Sigmoid colon (tissue), 4 donors: Measurements from ENCODE around the gene ABHD2.

Experiments
- CTCF ChIP-seq, 4 experiments: fragments of 450-650 bp in 3 of 4; fragments of 200-600 bp in 1 of 4; IDR thresholded peaks; one replicate each; pipeline ENCODE4 v1.5.1; 2016 to 2019; ENCODE audit warnings: antibody characterized with exemption in 4 of 4, mild to moderate bottlenecking in 3 of 4, moderate library complexity in 2 of 4
- EP300 ChIP-seq, 4 donors: sonication (generic); formaldehyde crosslinking; IDR thresholded peaks; one replicate each; pipeline ENCODE4 v1.6.1; 2017; ENCODE audit warnings: antibody characterized with exemption in 4 of 4
- POLR2A ChIP-seq, 2 donors: fragments of 450-650 bp; IDR thresholded peaks; one replicate each; pipeline ENCODE4 v1.6.1; 2016; ENCODE audit warnings: antibody characterized with exemption in 2 of 2, mild to moderate bottlenecking in 2 of 2, moderate library complexity in 2 of 2
- POLR2AphosphoS5 ChIP-seq, 4 donors: sonication (generic); formaldehyde crosslinking; IDR thresholded peaks; one replicate each; pipeline ENCODE4 v1.6.1; 2017; ENCODE audit warnings: antibody characterized with exemption in 4 of 4

GRCh38 chr15:89071471-89071870, 16.8 kb upstream of the ABHD2 start:
- TF ChIP-seq CTCF (IDR thresholded peaks at IDR 0.05) (no peak), POLR2AphosphoS5 (IDR thresholded peaks at IDR 0.05) (no peak), POLR2A (IDR thresholded peaks at IDR 0.05) (no peak), EP300 (IDR thresholded peaks at IDR 0.05) (no peak)
